Medulla oblongata (tissue), 1 donor: ENCODE results near the gene SI.
"Not testable (repeated sequence)": the region's sequence is repeated elsewhere in the genome, so short reads cannot be mapped to it uniquely, and the experiment has no call there.

Experiments used
- DNase-seq: peaks from one replicate; pipeline ENCODE4 v3.0.0-alpha.2; 2015; ENCODE audit errors: extremely low spot score

SI gene

GRCh38 chr3:165078293-165078692 is at the start of gene SI:
SI (minus strand) TSS chr3:165078496; CDS start chr3:165076012, 2,484 bp downstream.
- no peak for DNase-seq

GRCh38 chr3:165125836-165126235 is 47.5 kb upstream of the SI start:
- no peak for DNase-seq

- no peak for DNase-seq
These were observed 33.1 kb upstream of the SI start for GRCh38 chr3:165111401-165111800.

GRCh38 chr3:165103616-165104015 is 25.3 kb upstream of the SI start:
- no peak for DNase-seq

- DNase-seq = no peak
These were observed 4.4 kb upstream of the SI start for GRCh38 chr3:165082650-165083049.

- DNase-seq = no peak
These were observed 2.9 kb upstream of the SI start for GRCh38 chr3:165081183-165081582.

GRCh38 chr3:165075695-165076094 is 2.6 kb downstream of the SI start:
- no peak for DNase-seq

GRCh38 chr3:165070682-165071081 is 7.6 kb downstream of the SI start:
- no peak for DNase-seq

GRCh38 chr3:165056510-165056909 is 21.8 kb downstream of the SI start:
- no peak for DNase-seq

- DNase-seq = no peak
These were observed 38.1 kb downstream of the SI start for GRCh38 chr3:165040186-165040585.

GRCh38 chr3:165011557-165011956 is 66.7 kb downstream of the SI start:
- DNase-seq = no peak

- DNase-seq = no peak
These were observed 93.3 kb downstream of the SI start for GRCh38 chr3:164984947-164985346.

GRCh38 chr3:164962610-164963009 is 115.7 kb downstream of the SI start:
- no peak for DNase-seq

- no peak for DNase-seq
These were observed 125.3 kb downstream of the SI start for GRCh38 chr3:164952966-164953365.

GRCh38 chr3:164951403-164951802 is 126.9 kb downstream of the SI start:
- not testable (repeated sequence) for DNase-seq

- DNase-seq = no peak
These were observed 137.6 kb downstream of the SI start for GRCh38 chr3:164940745-164941144.

GRCh38 chr3:164929642-164930041 is 148.7 kb downstream of the SI start:
- DNase-seq = no peak
